SKM-1 (cell line): ENCODE data around the gene CHPF.

ENCODE experiments used
- DNase-seq: peaks from one replicate; lab custom pipeline; 2025; ENCODE audit not compliant: unreplicated experiment; lab: John Stamatoyannopoulos, UW

CHPF gene

GRCh38 chr2:219543596-219544358 lies at the start of gene CHPF, which contains the start of gene TMEM198:
Gene CHPF (minus strand): TSS chr2:219543809. CDS start chr2:219543538, 271 bp downstream.
Gene TMEM198 (plus strand): TSS chr2:219544028. CDS start chr2:219544728, 700 bp downstream.
- peak; percentile 82 for DNase-seq

- no peak for DNase-seq
Measured at GRCh38 chr2:219593154-219593553, 49.5 kb upstream of the CHPF start.

GRCh38 chr2:219592736-219593135 lies 49.1 kb upstream of the CHPF start:
- no peak for DNase-seq

GRCh38 chr2:219591091-219591490 lies 47.5 kb upstream of the CHPF start:
- DNase-seq: no peak

DNA sequence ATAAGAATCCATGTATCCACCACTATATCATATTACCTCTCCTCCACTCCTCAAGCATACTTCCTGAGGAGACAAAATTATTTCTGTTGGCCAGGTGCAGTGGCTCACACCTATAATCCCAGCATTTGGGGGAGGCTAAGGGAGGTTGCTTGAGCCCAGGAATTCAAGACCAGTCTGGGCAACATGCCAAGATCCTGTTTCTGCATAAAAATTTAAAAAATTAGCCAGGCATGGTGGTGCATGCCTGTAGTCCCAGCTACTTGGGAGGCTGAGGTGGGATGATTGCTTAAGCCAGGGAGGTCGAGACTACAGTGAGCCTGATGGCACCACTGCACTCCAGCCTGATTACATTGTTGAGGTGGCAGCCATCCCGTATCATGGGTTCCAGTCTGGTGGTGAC lies 37.7 kb upstream of the CHPF start:
- DNase-seq: no peak

DNA sequence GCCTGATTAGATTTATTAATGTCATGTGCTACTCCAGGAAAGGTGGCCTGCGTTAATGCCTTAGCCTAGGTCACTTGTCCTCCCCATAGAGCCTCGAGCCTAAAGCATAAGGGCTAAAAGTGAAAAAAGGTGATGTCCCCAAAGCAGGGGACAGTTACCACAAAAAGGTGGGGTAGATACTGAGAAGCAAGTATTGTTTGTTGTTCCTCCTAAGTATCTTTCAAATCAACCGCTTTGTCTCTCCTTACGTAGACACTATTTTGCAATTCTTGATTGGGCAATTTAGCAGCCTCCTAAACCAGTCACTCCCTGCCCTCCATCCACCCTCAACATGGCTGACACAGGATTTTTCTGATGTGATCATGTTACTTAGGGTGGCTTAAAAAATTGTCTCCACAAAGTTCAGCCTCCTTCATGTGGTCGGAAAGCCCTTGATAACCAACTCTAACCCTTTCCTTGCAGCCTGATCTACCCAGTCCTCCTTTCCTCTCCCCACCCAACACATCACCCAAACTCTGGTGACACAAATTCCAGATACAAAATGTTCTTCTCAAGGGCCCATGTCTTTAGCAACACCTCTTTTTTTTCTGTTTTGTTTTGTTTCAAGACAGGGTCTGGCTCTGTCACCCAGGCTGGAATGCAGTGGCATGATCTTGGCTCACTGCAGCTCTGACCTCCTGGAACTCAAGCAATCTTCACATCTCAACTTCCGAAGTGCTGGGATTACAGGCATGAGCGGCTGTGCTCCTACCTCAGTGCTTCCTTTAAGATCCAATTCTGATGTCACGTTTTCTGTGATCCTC lies 35.4 kb upstream of the CHPF start:
- DNase-seq: peak; percentile 58

DNA sequence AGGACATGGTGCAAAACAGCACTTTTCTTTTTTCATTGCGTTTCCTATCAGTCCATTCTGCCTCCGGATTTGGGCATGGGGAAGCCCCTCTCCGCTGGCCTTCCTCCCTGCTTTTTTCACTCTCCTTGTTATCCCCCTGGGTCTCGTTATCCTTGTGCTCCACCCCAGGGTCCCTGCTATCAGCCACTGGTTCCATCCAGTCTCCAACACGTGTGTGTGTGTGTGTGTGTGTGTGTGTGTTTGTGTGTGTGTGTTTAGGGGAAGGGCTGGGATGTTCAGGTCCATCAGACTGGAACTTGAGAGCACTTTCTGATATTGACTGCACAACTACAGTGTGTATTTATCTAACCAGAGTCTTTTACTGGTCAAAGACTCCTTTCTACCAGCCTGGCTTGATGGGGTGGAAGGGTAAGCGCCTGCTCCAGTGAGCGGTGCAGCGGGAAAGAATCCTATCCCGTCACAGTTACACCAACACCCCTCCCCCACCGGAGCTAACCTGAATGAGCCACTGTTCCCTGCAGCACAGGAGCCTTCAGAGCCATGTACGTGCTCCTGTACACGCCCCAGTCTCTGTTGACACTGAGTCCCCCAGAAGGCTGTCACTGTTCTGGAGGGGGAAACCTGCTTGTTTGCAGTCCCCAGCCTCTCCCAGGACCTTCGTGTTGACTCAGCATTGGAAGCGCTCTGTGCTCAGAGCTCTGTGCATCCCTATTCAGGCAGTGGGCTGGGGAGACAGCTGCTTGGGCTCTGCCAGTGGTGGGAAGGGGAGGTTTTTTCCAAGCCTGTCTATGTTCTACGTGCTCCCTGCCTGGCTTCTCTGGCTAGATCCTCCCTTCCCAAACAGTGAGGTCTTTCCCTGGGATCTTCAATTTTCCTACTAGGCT lies 33.1 kb upstream of the CHPF start:
- DNase-seq: no peak

DNA sequence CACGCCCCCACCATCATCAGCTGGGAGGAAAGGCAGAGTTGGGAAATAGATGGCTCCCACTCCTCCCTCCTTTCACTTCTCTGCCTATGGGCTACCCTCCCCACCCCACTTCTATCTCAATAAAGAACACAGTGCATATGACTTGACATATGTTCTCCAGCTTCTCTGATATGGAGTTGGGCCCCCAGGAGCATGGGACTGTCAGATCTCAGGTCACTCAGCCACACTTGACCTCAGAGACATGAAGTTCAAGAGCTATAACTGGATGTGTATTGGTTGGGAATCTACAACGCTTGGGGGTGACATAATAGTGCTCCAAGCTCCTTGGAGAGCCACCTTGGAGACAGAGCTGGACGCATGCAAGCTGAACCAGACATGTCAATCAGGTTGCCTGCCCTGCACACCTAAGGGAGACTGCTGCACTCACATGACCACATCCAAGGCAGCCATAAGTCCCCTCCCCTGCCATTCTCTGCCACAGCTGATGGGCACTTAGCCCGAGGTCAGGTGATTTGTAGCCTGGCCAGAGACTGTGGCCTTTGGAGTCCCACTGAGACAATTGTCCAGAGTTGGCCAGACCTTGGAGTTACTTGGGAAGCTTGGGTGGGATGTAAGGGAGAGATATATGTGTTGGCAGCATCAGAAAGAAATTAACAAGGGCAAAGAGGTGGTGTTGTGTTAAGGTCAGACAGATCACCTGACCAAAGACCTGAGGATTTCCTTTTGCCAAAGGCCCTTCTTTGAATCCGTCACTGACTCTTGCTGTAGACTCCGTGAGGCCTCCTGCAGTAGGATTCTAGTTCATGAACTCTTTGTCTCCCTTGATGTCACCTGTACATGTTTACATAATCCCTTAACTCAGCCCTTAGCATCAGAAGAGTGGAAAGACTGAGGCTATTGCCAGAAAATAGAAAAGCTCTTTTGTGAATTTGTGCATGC lies 32.2 kb upstream of the CHPF start:
- DNase-seq: no peak

DNA sequence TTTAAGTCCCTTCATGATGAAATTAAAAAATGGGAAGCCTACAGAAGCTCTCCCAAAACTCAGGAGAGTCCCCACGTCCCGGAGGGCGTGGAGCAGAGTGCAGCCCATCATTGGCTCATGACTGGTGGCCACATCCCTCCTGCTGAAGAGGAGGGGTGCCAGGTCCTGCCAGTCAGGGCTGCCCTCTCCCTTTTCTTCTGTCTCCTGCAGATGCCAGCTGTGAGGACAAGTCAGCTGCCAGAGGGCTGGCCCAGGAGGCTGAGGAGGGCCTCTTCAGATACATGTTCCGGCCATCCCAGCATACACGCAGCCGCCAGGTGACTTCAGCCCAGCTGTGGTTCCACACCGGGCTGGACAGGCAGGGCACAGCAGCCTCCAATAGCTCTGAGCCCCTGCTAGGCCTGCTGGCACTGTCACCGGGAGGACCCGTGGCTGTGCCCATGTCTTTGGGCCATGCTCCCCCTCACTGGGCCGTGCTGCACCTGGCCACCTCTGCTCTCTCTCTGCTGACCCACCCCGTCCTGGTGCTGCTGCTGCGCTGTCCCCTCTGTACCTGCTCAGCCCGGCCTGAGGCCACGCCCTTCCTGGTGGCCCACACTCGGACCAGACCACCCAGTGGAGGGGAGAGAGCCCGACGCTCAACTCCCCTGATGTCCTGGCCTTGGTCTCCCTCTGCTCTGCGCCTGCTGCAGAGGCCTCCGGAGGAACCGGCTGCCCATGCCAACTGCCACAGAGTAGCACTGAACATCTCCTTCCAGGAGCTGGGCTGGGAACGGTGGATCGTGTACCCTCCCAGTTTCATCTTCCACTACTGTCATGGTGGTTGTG lies 31.1 kb upstream of the CHPF start:
- DNase-seq: no peak

DNA sequence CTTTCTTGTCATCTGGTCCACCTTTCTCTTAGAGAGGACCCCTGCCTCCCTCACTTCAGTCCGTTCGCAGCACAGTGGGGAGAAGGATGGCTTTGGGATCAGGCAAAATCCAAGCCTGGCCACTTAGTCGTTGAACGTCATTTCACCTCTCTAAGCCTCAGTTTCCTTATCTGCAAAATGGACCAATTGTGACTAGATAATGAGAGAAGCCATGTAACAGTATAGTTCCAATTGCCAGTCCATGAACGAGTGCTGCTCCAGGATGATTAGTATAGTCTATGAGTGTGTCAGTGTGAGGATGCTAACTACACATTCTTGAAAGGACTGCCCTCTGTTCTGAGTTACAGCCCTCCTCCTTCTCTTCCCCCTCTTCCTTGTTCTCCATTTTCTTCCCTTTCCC lies 29.6 kb upstream of the CHPF start:
- DNase-seq: peak; percentile 81

DNA sequence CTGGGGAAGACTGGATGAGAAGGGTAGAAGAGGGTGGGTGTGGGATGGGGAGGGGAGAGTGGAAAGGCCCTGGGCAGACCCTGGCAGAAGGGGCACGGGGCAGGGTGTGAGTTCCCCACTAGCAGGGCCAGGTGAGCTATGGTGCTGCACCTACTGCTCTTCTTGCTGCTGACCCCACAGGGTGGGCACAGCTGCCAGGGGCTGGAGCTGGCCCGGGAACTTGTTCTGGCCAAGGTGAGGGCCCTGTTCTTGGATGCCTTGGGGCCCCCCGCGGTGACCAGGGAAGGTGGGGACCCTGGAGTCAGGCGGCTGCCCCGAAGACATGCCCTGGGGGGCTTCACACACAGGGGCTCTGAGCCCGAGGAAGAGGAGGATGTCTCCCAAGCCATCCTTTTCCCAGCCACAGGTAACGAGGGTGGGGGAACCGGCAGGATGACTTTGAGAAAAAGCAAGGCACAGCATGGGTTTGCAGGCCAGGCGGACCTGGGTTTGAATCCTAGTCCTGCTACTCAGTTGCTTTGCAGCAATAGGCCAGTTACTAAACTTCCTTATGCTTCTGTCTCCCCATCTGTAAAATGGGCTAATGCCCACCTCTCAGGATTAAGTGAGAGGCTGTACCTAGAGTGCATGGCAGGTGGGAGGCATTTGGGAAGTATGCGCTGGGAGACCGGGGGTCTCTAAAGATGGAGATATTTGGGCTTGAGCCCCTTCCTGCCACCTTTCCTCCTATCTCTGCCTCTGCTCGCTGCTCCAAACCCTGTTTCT lies 28.8 kb upstream of the CHPF start, which contains the start of gene INHA:
TSS of gene INHA (plus strand) at position 74 of the 765 bp plus-strand sequence. CDS start at position 139, 65 bp downstream.
- no peak for DNase-seq

- peak; percentile 29 for DNase-seq
Measured at GRCh38 chr2:219571311-219572236, 28.0 kb upstream of the CHPF start, which contains the start of gene OBSL1. Gene OBSL1 (minus strand): TSS chr2:219571539. CDS start chr2:219571232, 307 bp downstream.

DNA sequence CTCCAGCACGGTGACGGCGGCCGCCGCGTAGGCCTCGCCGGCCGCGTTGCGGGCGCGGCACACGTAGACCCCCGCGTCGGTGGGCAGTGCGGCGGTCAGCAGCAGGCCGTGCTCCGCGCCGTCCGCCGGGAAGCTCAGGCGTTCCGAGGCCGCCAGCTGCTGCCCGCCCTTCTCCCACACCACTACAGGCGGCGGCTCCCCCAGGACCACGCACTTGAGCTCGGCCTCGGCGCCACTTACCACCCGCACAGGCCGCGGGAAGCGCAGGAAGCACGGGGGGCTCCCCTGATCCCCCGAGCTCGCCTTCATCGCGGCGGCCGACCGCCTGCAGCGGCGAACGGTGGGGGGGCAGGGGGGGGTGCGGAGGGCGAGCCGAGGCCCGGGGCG lies 27.3 kb upstream of the CHPF start:
- no peak for DNase-seq

DNA sequence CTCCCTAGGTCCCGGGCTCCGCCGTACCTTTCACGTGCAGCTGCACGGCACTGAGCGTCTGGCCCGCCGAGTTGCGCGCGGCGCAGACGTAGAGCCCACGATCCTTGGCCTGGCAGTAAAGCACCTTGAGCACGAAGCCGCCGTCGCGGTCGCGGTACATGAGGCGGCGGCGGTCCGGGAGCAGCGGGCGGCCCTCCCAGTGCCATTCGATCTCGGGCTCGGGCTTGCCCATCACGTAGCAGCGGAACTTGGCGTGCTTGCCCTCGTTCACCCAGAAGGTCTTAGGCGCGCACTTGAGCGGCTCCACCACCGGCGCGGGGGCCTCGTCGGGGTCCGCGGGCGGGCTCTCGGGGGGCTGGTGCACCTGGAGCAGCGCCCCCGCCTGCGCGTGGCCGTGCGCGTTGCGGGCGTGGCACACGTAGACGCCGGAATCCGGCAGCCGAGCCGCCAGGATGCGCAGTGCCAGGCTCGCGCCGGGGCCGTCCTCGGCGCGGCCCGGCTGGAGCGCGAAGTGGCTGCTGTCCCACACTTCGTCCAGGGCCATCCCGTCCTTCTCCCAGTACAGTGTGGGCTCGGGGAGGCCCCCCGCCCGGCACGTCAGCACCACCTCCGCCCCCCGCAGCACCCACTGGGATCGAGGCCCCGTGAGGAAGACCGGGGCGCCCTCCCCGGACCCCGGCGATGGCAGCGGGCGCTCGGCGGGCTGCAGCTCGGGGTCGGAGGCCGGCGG lies 26.8 kb upstream of the CHPF start:
- no peak for DNase-seq

GRCh38 chr2:219569635-219570034 lies 26.0 kb upstream of the CHPF start:
- no peak for DNase-seq

GRCh38 chr2:219569041-219569440 lies 25.4 kb upstream of the CHPF start:
- no peak for DNase-seq
